Measurements from ENCODE around the gene HBG1. TPM values are rescaled to one million over a fixed set of nuclear protein-coding genes. Genes with fewer than 3 reads are reported as not detected.
"Not testable (repeated sequence)": the region's sequence is repeated elsewhere in the genome, so short reads cannot be mapped to it uniquely, and the experiment has no call there.

HBG1 gene
- total RNA-seq, 1 donor from 2014 or later: not detected

GRCh38 chr11:5276697-5277096 is 27.0 kb upstream of the HBG1 start:
- ATAC-seq: no peak

GRCh38 chr11:5275369-5276110 is 25.9 kb upstream of the HBG1 start:
- ATAC-seq: no peak

- no peak for ATAC-seq
Observed at GRCh38 chr11:5274395-5274794, 24.7 kb upstream of the HBG1 start.

GRCh38 chr11:5272395-5273017 is 22.8 kb upstream of the HBG1 start:
- no peak for ATAC-seq

- ATAC-seq: no peak
Observed at GRCh38 chr11:5269715-5270147, 20.1 kb upstream of the HBG1 start, which contains the start of gene HBE1. Gene HBE1, minus strand, starts transcription at chr11:5269945. Its CDS starts 55 bp downstream, at chr11:5269890.

- ATAC-seq: no peak
Observed at GRCh38 chr11:5267033-5267563, 17.4 kb upstream of the HBG1 start.

- no peak for ATAC-seq
Observed at GRCh38 chr11:5266609-5267008, 17.0 kb upstream of the HBG1 start.

GRCh38 chr11:5265832-5266231 is 16.2 kb upstream of the HBG1 start:
- ATAC-seq: no peak

- no peak for ATAC-seq
Observed at GRCh38 chr11:5258543-5259262, 9.0 kb upstream of the HBG1 start.

GRCh38 chr11:5257296-5257695 is 7.6 kb upstream of the HBG1 start:
- ATAC-seq: no peak

GRCh38 chr11:5254646-5255413 is 5.2 kb upstream of the HBG1 start, which contains the start of gene HBG2:
Gene HBG2, minus strand, starts transcription at chr11:5254781. Its CDS starts 53 bp downstream, at chr11:5254728.
- ATAC-seq: not testable (repeated sequence)

GRCh38 chr11:5254023-5254422 is 4.4 kb upstream of the HBG1 start:
- not testable (repeated sequence) for ATAC-seq

GRCh38 chr11:5253440-5253839 is 3.8 kb upstream of the HBG1 start:
- not testable (repeated sequence) for ATAC-seq

GRCh38 chr11:5252919-5253265 is 3.2 kb upstream of the HBG1 start:
- ATAC-seq: no peak

- no peak for ATAC-seq
Observed at GRCh38 chr11:5252192-5252918, 2.7 kb upstream of the HBG1 start.

GRCh38 chr11:5251746-5252145 is 2.1 kb upstream of the HBG1 start:
- no peak for ATAC-seq

GRCh38 chr11:5250543-5251204 is 1.0 kb upstream of the HBG1 start:
- ATAC-seq: no peak

GRCh38 chr11:5248498-5248897 is 1.2 kb downstream of the HBG1 start:
- ATAC-seq: not testable (repeated sequence)

GRCh38 chr11:5247472-5248192 is 2.0 kb downstream of the HBG1 start:
- no peak for ATAC-seq

GRCh38 chr11:5246772-5247471 is 2.7 kb downstream of the HBG1 start:
- no peak for ATAC-seq
